ENCODE results near the gene HERPUD1. TPM values are rescaled to one million over a fixed set of nuclear protein-coding genes. Genes with fewer than 3 reads are reported as not detected.

HERPUD1 gene
- total and polyA plus RNA-seq, 2 of the 13 experiments (the other 11 are each of a cell fraction or from before 2014, with no cell fraction given) = 96.2 to 323 TPM

GRCh38 chr16:56967733-56968132 is 35.8 kb downstream of the HERPUD1 start (continued):
- TF ChIP-seq SP5 (CRISPR knock-in tag; IDR thresholded peaks at IDR 0.05; ENCODE audit: borderline replicate concordance, low read depth) = no peak
- TF ChIP-seq, protein P1, sequence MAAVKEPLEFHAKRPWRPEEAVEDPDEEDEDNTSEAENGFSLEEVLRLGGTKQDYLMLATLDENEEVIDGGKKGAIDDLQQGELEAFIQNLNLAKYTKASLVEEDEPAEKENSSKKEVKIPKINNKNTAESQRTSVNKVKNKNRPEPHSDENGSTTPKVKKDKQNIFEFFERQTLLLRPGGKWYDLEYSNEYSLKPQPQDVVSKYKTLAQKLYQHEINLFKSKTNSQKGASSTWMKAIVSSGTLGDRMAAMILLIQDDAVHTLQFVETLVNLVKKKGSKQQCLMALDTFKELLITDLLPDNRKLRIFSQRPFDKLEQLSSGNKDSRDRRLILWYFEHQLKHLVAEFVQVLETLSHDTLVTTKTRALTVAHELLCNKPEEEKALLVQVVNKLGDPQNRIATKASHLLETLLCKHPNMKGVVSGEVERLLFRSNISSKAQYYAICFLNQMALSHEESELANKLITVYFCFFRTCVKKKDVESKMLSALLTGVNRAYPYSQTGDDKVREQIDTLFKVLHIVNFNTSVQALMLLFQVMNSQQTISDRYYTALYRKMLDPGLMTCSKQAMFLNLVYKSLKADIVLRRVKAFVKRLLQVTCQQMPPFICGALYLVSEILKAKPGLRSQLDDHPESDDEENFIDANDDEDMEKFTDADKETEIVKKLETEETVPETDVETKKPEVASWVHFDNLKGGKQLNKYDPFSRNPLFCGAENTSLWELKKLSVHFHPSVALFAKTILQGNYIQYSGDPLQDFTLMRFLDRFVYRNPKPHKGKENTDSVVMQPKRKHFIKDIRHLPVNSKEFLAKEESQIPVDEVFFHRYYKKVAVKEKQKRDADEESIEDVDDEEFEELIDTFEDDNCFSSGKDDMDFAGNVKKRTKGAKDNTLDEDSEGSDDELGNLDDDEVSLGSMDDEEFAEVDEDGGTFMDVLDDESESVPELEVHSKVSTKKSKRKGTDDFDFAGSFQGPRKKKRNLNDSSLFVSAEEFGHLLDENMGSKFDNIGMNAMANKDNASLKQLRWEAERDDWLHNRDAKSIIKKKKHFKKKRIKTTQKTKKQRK (IDR thresholded peaks at IDR 0.05; ENCODE audit: low read length) = no peak
- TF ChIP-seq ZNF160 (CRISPR knock-in tag; IDR thresholded peaks at IDR 0.05) = no peak
- TF ChIP-seq ZNF207 (IDR thresholded peaks at IDR 0.05; ENCODE audit: borderline replicate concordance) = no peak
- TF ChIP-seq, protein P2, sequence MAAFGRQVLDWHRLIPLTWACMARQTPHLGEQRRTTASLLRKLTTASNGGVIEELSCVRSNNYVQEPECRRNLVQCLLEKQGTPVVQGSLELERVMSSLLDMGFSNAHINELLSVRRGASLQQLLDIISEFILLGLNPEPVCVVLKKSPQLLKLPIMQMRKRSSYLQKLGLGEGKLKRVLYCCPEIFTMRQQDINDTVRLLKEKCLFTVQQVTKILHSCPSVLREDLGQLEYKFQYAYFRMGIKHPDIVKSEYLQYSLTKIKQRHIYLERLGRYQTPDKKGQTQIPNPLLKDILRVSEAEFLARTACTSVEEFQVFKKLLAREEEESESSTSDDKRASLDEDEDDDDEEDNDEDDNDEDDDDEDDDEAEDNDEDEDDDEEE (CRISPR knock-in tag; IDR thresholded peaks at IDR 0.05) = no peak
- no peak for TF ChIP-seq ZNF44 (CRISPR knock-in tag; IDR thresholded peaks at IDR 0.05)
- no peak for TF ChIP-seq ZFP36 (IDR thresholded peaks at IDR 0.05; ENCODE audit: borderline replicate concordance, low read depth, low read length, partially characterized antibody)
- 0 out of 2 replicates have a peak, but pooled peaks have one; percentile 34 for TF ChIP-seq STAT6 (CRISPR knock-in tag; IDR thresholded peaks at IDR 0.05; ENCODE audit: borderline replicate concordance)
- TF ChIP-seq, protein P3, sequence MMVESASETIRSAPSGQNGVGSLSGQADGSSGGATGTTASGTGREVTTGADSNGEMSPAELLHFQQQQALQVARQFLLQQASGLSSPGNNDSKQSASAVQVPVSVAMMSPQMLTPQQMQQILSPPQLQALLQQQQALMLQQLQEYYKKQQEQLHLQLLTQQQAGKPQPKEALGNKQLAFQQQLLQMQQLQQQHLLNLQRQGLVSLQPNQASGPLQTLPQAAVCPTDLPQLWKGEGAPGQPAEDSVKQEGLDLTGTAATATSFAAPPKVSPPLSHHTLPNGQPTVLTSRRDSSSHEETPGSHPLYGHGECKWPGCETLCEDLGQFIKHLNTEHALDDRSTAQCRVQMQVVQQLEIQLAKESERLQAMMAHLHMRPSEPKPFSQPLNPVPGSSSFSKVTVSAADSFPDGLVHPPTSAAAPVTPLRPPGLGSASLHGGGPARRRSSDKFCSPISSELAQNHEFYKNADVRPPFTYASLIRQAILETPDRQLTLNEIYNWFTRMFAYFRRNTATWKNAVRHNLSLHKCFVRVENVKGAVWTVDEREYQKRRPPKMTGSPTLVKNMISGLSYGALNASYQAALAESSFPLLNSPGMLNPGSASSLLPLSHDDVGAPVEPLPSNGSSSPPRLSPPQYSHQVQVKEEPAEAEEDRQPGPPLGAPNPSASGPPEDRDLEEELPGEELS (CRISPR knock-in tag; IDR thresholded peaks at IDR 0.05) = peak; percentile 68
- TF ChIP-seq ZNF383 (CRISPR knock-in tag; IDR thresholded peaks at IDR 0.05; ENCODE audit: borderline replicate concordance) = no peak
- TF ChIP-seq ZNF180 (CRISPR knock-in tag; IDR thresholded peaks at IDR 0.05; ENCODE audit: borderline replicate concordance, low read depth) = no peak
- peak; percentile 63; the same call in 1 of the 2 replicates for TF ChIP-seq FOXO1 (CRISPR knock-in tag; IDR thresholded peaks at IDR 0.05)
- peak; percentile 75; the same call in 1 of the 2 replicates for TF ChIP-seq HDAC2 (CRISPR knock-in tag; IDR thresholded peaks at IDR 0.05)
- peak; percentile 69 for TF ChIP-seq HOXA3 (CRISPR knock-in tag; IDR thresholded peaks at IDR 0.05)
- TF ChIP-seq TBX3 (IDR thresholded peaks at IDR 0.05; ENCODE audit: borderline replicate concordance) = no peak
- TF ChIP-seq ZNF572 (CRISPR knock-in tag; IDR thresholded peaks at IDR 0.05) = no peak
- TF ChIP-seq ZNF124 (CRISPR knock-in tag; IDR thresholded peaks at IDR 0.05) = 0 out of 2 replicates have a peak, but pooled peaks have one; percentile 46
- no peak for TF ChIP-seq HES4 (CRISPR knock-in tag; IDR thresholded peaks at IDR 0.05; ENCODE audit: borderline replicate concordance)
- no peak for TF ChIP-seq ZNF564 (CRISPR knock-in tag; IDR thresholded peaks at IDR 0.05)
- peak; percentile 45; the same call in 1 of the 2 replicates for TF ChIP-seq ELF1 (CRISPR knock-in tag; IDR thresholded peaks at IDR 0.05)
